IMR-90 (cell line): ENCODE data around the gene CYP11A1. TPM values are rescaled to one million over a fixed set of nuclear protein-coding genes. Genes with fewer than 3 reads are reported as not detected.

Source experiments
- ATAC-seq: fragments of 200-7000 bp; cut with Tn5 transposase; 2 replicates; pipeline ENCODE4 v1.9.1; 2020; ENCODE audit warnings: low read depth, mild to moderate bottlenecking, moderate library complexity
- BruUV-seq: library from RNA; stranded (reverse); fragments of 400-500 nt; replicated peaks from 2 replicates; lab custom pipeline; 2021; lab: Mats Ljungman, UMichigan
- CTCF ChIA-PET: fragments of 300-600 bp; formaldehyde crosslinking; extraction: SDS; loops from one replicate; lab custom pipeline; 2021; ENCODE audit warnings: antibody characterized with exemption; lab: Yijun Ruan, JAX
- POLR2A ChIA-PET: fragments of 300-600 bp; sonication (Branson Sonifier 250); formaldehyde crosslinking; loops from one replicate; lab custom pipeline; 2022; ENCODE audit warnings: antibody characterized with exemption; ENCODE audit not compliant: unreplicated experiment; lab: Charles Lee
- DNase-seq: peaks from one replicate; pipeline ENCODE4 v3.0.0; 2013
- H2AFZ ChIP-seq: replicated peaks from 2 replicates; pipeline ENCODE3; 2013; ENCODE audit warnings: low read length, mild to moderate bottlenecking; ENCODE audit not compliant: poor library complexity
- H2AK5ac ChIP-seq: 2 replicates; pipeline ENCODE4 v1.6.1; 2013; ENCODE audit warnings: low read depth, low read length, inconsistent platforms
- H2AK9ac ChIP-seq: replicated peaks from 2 replicates; pipeline ENCODE3; 2013; ENCODE audit warnings: mild to moderate bottlenecking, low read depth, low read length, moderate library complexity; ENCODE audit not compliant: poor library complexity
- H2BK120ac ChIP-seq: 2 replicates; pipeline ENCODE4 v1.6.1; 2013; ENCODE audit warnings: low read depth, low read length, inconsistent platforms
- H2BK15ac ChIP-seq: 3 replicates; pipeline ENCODE4 v1.6.1; 2013; ENCODE audit warnings: low read depth, low read length, inconsistent platforms
- H2BK20ac ChIP-seq: 2 replicates; pipeline ENCODE4 v1.6.1; 2013; ENCODE audit warnings: low read depth, mild to moderate bottlenecking, inconsistent platforms, low read length, moderate library complexity
- H2BK5ac ChIP-seq: 2 replicates; pipeline ENCODE4 v1.6.1; 2013; ENCODE audit warnings: mild to moderate bottlenecking, low read depth, low read length, inconsistent platforms; ENCODE audit not compliant: poor library complexity, severe bottlenecking
- H3K14ac ChIP-seq: replicated peaks from 2 replicates; pipeline ENCODE4 v1.6.1; 2013; ENCODE audit warnings: low read depth, low read length, inconsistent platforms
- H3K18ac ChIP-seq: 2 replicates; pipeline ENCODE4 v1.6.1; 2013; ENCODE audit warnings: low read depth, low read length, control low read depth
- H3K23ac ChIP-seq: 2 replicates; pipeline ENCODE4 v1.6.1; 2013; ENCODE audit warnings: low read depth, low read length, inconsistent platforms
- H3K27ac ChIP-seq: 2 replicates; pipeline ENCODE4 v1.5.1; 2013; ENCODE audit warnings: mild to moderate bottlenecking, control low read depth, low read length; ENCODE audit not compliant: insufficient read depth
- H3K27me3 ChIP-seq: 2 replicates; pipeline ENCODE4 v1.6.1; 2013; ENCODE audit warnings: low read length; ENCODE audit not compliant: control insufficient read depth, insufficient read depth
- H3K36me3 ChIP-seq: 2 replicates; pipeline ENCODE4 v1.6.1; 2013; ENCODE audit warnings: low read length, mixed read lengths; ENCODE audit not compliant: control insufficient read depth, insufficient read depth
- H3K4ac ChIP-seq: 2 replicates; pipeline ENCODE4 v1.6.1; 2013; ENCODE audit warnings: low read depth, low read length, inconsistent platforms
- H3K4me1 ChIP-seq: 2 replicates; pipeline ENCODE4 v1.6.1; 2013; ENCODE audit warnings: low read length, mixed read lengths; ENCODE audit not compliant: control insufficient read depth, insufficient read depth
- H3K4me2 ChIP-seq: 2 replicates; pipeline ENCODE4 v1.6.1; 2013; ENCODE audit warnings: low read depth, mild to moderate bottlenecking, control low read depth, low read length, moderate library complexity
- H3K4me3 ChIP-seq: 2 replicates; pipeline ENCODE4 v1.5.1; 2013; ENCODE audit warnings: low read depth, mild to moderate bottlenecking, control low read depth, low read length, moderate library complexity; ENCODE audit not compliant: insufficient read depth
- H3K56ac ChIP-seq: 2 replicates; pipeline ENCODE4 v1.6.1; 2013; ENCODE audit warnings: low read length, inconsistent platforms; ENCODE audit not compliant: insufficient read depth; ENCODE audit errors: extremely low read depth
- H3K79me1 ChIP-seq, 2 experiments: 2 replicates each; pipeline ENCODE4 v1.6.1; 2013; ENCODE audit warnings: low read length in 2 of 2, inconsistent platforms in 1 of 2, low read depth in 1 of 2
- H3K9ac ChIP-seq: 2 replicates; pipeline ENCODE4 v1.6.1; 2013; ENCODE audit warnings: low read depth, low read length, control low read depth
- H3K9me1 ChIP-seq: 2 replicates; pipeline ENCODE4 v1.6.1; 2013; ENCODE audit warnings: low read length, inconsistent platforms; ENCODE audit not compliant: insufficient read depth
- H3K9me3 ChIP-seq: 2 replicates; pipeline ENCODE4 v1.6.1; 2013; ENCODE audit warnings: low read length; ENCODE audit not compliant: control insufficient read depth, insufficient read depth
- H4K20me1 ChIP-seq: 2 replicates; pipeline ENCODE4 v1.6.1; 2013; ENCODE audit warnings: low read length, inconsistent platforms; ENCODE audit not compliant: insufficient read depth
- H4K5ac ChIP-seq: 2 replicates; pipeline ENCODE4 v1.6.1; 2013; ENCODE audit warnings: mild to moderate bottlenecking, low read depth, low read length, control low read depth
- H4K8ac ChIP-seq, 2 experiments: 2 replicates each; pipeline ENCODE4 v1.6.1; 2013; ENCODE audit warnings: low read depth in 2 of 2, low read length in 2 of 2, control low read depth in 1 of 2, inconsistent platforms in 1 of 2
- H4K91ac ChIP-seq: 2 replicates; pipeline ENCODE4 v1.6.1; 2013; ENCODE audit warnings: low read depth, low read length, inconsistent platforms; ENCODE audit not compliant: insufficient read depth
- BHLHE40 ChIP-seq: fragments of 150-350 bp; IDR thresholded peaks from 2 replicates; pipeline ENCODE4 v1.6.1; 2016; ENCODE audit warnings: mild to moderate bottlenecking, low read depth, low read length
- CHD1 ChIP-seq: IDR thresholded peaks from 2 replicates; pipeline ENCODE4 v1.6.1; 2012; ENCODE audit warnings: low read depth, low read length, improper control_type of control experiment
- CTCF ChIP-seq: conservative IDR thresholded peaks from 2 replicates; pipeline ENCODE4 v1.5.1; 2012; ENCODE audit warnings: mild to moderate bottlenecking, low read depth, low read length, improper control_type of control experiment
- FOS ChIP-seq: fragments of 150-350 bp; IDR thresholded peaks from 2 replicates; pipeline ENCODE4 v1.6.1; 2016; ENCODE audit warnings: low read depth, low read length
- MAFK ChIP-seq: IDR thresholded peaks from 2 replicates; pipeline ENCODE4 v1.6.1; 2012; ENCODE audit warnings: low read depth, low read length, improper control_type of control experiment
- MAZ ChIP-seq: IDR thresholded peaks from 2 replicates; pipeline ENCODE4 v1.6.1; 2012; ENCODE audit warnings: low read depth, mild to moderate bottlenecking, low read length, improper control_type of control experiment, moderate library complexity, borderline replicate concordance
- MXI1 ChIP-seq: IDR thresholded peaks from 2 replicates; pipeline ENCODE4 v1.6.1; 2012; ENCODE audit warnings: low read depth, mild to moderate bottlenecking, low read length, moderate library complexity, borderline replicate concordance
- POLR2A ChIP-seq: IDR thresholded peaks from 2 replicates; pipeline ENCODE4 v1.6.1; 2012; ENCODE audit warnings: mild to moderate bottlenecking, low read depth, low read length
- RAD21 ChIP-seq: IDR thresholded peaks from 2 replicates; pipeline ENCODE4 v1.6.1; 2012; ENCODE audit warnings: low read length, improper control_type of control experiment
- RCOR1 ChIP-seq: IDR thresholded peaks from 2 replicates; pipeline ENCODE4 v1.6.1; 2012; ENCODE audit warnings: mild to moderate bottlenecking, low read length, improper control_type of control experiment; ENCODE audit not compliant: insufficient replicate concordance
- RFX5 ChIP-seq: IDR thresholded peaks from 2 replicates; pipeline ENCODE4 v1.8.0; 2012; ENCODE audit warnings: low read depth, mild to moderate bottlenecking, low read length, moderate library complexity
- SMC3 ChIP-seq: fragments of 150-350 bp; IDR thresholded peaks from 2 replicates; pipeline ENCODE4 v1.6.1; 2016; ENCODE audit warnings: low read depth, mild to moderate bottlenecking, antibody characterized with exemption, low read length, moderate library complexity
- USF2 ChIP-seq: fragments of 150-350 bp; IDR thresholded peaks from 2 replicates; pipeline ENCODE4 v1.6.1; 2017; ENCODE audit warnings: mild to moderate bottlenecking, antibody characterized with exemption, low read length, low read depth
- WGBS, 2 experiments: methylation state at CpG; one replicate each; pipeline versions ENCODE4 v1.1.5 to v1.1.7; 2013; ENCODE audit warnings: missing lambda C conversion rate in 2 of 2; ENCODE audit not compliant: insufficient read length in 1 of 2; ENCODE audit errors: extremely low coverage in 2 of 2; 5-methylcytosine and 5-hydroxymethylcytosine counted together
- dilution Hi-C: fragments of 300-500 bp; cut with HindIII; formaldehyde crosslinking; loops from one replicate; pipeline ENCODE4 v1.14.3; 2018; ENCODE audit warnings: low sequenced_read_pairs; ENCODE audit not compliant: unreplicated experiment
- in situ Hi-C: fragments of 300-500 bp; cut with MboI; formaldehyde crosslinking; loops from 3 replicates; pipeline ENCODE4 v1.14.3; 2019; ENCODE audit warnings: low sequenced_read_pairs, inconsistent platforms, mixed read lengths
- intact Hi-C: fragments of 100-400 bp; cut with micrococcal nuclease; formaldehyde crosslinking; loops from 2 replicates; pipeline ENCODE4 v1.10.0; 2022
- polyA plus RNA-seq, 3 experiments: library from polyadenylated mRNA; depleted of rRNA; stranded (reverse); fragments of >200 nt; gene quantifications; 2 replicates each; pipeline ENCODE4 v1.2.3, GENCODE V29; 2012; ENCODE audit warnings: low replicate concordance in 1 of 3
- total RNA-seq: library from RNA; depleted of rRNA; stranded (reverse); fragments of >200 nt; gene quantifications from 2 replicates; pipeline ENCODE4 v1.2.3, GENCODE V29; 2012

CYP11A1 gene
- total and polyA plus RNA-seq, 2 of the 4 experiments (the other 2 are of a cell fraction), result 0.18 to 0.50 TPM

GRCh38 chr15:74412159-74412558 is 44.7 kb upstream of the CYP11A1 start:
- H2BK20ac ChIP-seq, result no peak overlapping the region
- in situ Hi-C loops (no loop called here), intact Hi-C loops (no loop called here), dilution Hi-C loops (no loop called here)
- H2AFZ ChIP-seq, result no peak overlapping the region
- no peak overlapping the region for H3K18ac ChIP-seq
- no peak overlapping the region for H4K91ac ChIP-seq
- 82% methylated on average over 3 of the region's 6 CpGs; no CpG with 5 or more reads in 1 of the 2 experiments for WGBS, 2 experiments
- DNase-seq, result no peak
- peak overlapping the region; percentile 42 for H2AK9ac ChIP-seq
- H3K56ac ChIP-seq, result no peak overlapping the region
- no peaks in the 10 kb centered on the region for H3K9me3 ChIP-seq
- no TSS peak for BruUV-seq
- no peak overlapping the region for H3K9ac ChIP-seq
- no peak overlapping the region for H4K8ac ChIP-seq
- TF ChIP-seq MAFK, result no peak
- TF ChIP-seq SMC3, result no peak
- no peak for TF ChIP-seq RCOR1
- no peak for TF ChIP-seq MAZ
- TF ChIP-seq CHD1, result no peak
- no peak for TF ChIP-seq CTCF
- no peak for TF ChIP-seq POLR2A
- no peak for TF ChIP-seq MXI1
- no peak for TF ChIP-seq RAD21
- no peak for TF ChIP-seq BHLHE40
- no peak for TF ChIP-seq FOS
- TF ChIP-seq RFX5, result no peak
- no peak for TF ChIP-seq USF2
- no peaks in the 10 kb centered on the region for H4K20me1 ChIP-seq
- H2BK5ac ChIP-seq, result no peak overlapping the region
- H3K4me3 ChIP-seq, result no peak overlapping the region
- no peak overlapping the region for H2AK5ac ChIP-seq
- H3K4me1 ChIP-seq, result peaks cover 8% of the 10 kb centered on the region
- H3K79me1 ChIP-seq, result peaks cover 11 to 46% of the 10 kb centered on the region in 2 experiments
- H3K36me3 ChIP-seq, result peaks cover 10% of the 10 kb centered on the region
- no peaks in the 10 kb centered on the region for H3K27me3 ChIP-seq
- H3K9me1 ChIP-seq, result peaks cover 21% of the 10 kb centered on the region
- H3K4me2 ChIP-seq, result no peak overlapping the region
- CTCF ChIA-PET, result interaction anchor here (0.6 kb wide), 1 partner anchor 1550 kb away, joined by 3 read pairs; no protein-coding TSS in a partner anchor
- H3K23ac ChIP-seq, result no peak overlapping the region
- H2BK120ac ChIP-seq, result no peak overlapping the region
- no peak overlapping the region for H3K14ac ChIP-seq
- H3K27ac ChIP-seq, result no peak overlapping the region
- no peak for ATAC-seq
- POLR2A ChIA-PET, result no interaction called here
- no peak overlapping the region for H4K5ac ChIP-seq
- no peak overlapping the region for H3K4ac ChIP-seq
- no peak overlapping the region for H2BK15ac ChIP-seq
